NB4 (cell line): ENCODE measurements around the gene PCYT2.

Experiments
- CTCF ChIP-seq: IDR thresholded peaks from one replicate; pipeline ENCODE4 v1.5.1; 2012; ENCODE audit warnings: low read depth, low read length
- POLR2A ChIP-seq: IDR thresholded peaks from 2 replicates; pipeline ENCODE4 v1.6.1; 2011; ENCODE audit warnings: mild to moderate bottlenecking; ENCODE audit not compliant: insufficient read length; ENCODE audit errors: extremely low read depth

GRCh38 chr17:81926451-81927151 is 15.4 kb upstream of the PCYT2 start:
- TF ChIP-seq POLR2A, result no peak
- no peak for TF ChIP-seq CTCF
